Esophagus squamous epithelium (tissue), 4 donors: ENCODE data around the gene ABLIM3.

Source experiments
- POLR2A ChIP-seq, 4 donors: fragments of 450-650 bp; IDR thresholded peaks; one replicate each; pipeline ENCODE4 v1.6.1; 2017; ENCODE audit warnings: antibody characterized with exemption in 4 of 4, mild to moderate bottlenecking in 4 of 4, moderate library complexity in 3 of 4
- TF ChIP-seq, protein P1 (sequence below), 6 experiments: fragments of 450-650 bp in 4 of 6; fragments of 200-600 bp in 2 of 6; sonication (generic) in 2 of 6; IDR thresholded peaks; one replicate each; pipeline ENCODE4 v1.5.1; 2016 to 2019; ENCODE audit warnings: antibody characterized with exemption in 6 of 6, mild to moderate bottlenecking in 4 of 6, moderate library complexity in 4 of 6

DNA sequence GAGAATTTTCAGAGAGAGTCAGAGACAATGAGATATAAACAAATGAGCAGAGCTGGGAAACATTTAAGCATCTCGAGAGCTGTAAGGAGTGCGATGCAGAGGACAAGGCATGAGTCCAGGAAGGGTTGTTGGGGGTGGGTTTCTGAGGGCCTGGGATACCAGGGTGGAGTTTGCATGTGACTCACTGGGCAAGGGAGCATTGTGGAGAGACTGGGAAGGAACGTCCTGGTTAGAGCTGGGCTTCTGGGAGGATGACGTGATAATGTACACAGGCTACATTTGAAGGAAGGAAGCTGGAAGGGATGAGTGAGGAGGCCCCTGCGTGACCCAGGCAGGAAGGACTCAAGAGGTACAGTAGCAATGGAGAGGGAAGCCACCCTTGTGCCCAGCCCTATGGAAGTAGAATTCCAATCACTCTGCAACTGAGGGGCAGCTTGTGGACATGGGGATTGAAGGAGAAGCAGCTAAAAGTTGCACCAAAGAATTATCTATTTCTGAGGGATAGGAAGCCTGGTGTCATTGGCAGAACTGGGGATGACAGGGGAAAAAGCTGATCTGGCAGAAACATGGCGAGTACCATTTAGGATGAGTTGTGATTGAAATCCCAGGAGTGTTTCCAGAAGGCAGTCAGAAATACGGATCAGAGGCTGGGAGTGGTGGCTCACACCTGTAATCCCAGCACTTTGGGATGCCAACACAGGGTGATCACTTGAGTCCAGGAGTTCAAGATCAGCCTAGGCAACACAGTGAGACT lies 71.1 kb downstream of the ABLIM3 start:
- no peak for TF ChIP-seq POLR2A (IDR thresholded peaks at IDR 0.05)
- TF ChIP-seq, protein P1, sequence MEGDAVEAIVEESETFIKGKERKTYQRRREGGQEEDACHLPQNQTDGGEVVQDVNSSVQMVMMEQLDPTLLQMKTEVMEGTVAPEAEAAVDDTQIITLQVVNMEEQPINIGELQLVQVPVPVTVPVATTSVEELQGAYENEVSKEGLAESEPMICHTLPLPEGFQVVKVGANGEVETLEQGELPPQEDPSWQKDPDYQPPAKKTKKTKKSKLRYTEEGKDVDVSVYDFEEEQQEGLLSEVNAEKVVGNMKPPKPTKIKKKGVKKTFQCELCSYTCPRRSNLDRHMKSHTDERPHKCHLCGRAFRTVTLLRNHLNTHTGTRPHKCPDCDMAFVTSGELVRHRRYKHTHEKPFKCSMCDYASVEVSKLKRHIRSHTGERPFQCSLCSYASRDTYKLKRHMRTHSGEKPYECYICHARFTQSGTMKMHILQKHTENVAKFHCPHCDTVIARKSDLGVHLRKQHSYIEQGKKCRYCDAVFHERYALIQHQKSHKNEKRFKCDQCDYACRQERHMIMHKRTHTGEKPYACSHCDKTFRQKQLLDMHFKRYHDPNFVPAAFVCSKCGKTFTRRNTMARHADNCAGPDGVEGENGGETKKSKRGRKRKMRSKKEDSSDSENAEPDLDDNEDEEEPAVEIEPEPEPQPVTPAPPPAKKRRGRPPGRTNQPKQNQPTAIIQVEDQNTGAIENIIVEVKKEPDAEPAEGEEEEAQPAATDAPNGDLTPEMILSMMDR (IDR thresholded peaks at IDR 0.05) = no peak
